IPS-18c (cell line): Measurements from ENCODE around the gene SRPRB.

Source experiments
- H3K4me3 ChIP-seq: 2 replicates; pipeline ENCODE4 v1.7.0; 2013; ENCODE audit warnings: low read depth, mild to moderate bottlenecking, low read length, moderate library complexity; ENCODE audit not compliant: insufficient read depth
- H3K9me3 ChIP-seq: one replicate; pipeline ENCODE4 v1.6.1; 2013; ENCODE audit warnings: mild to moderate bottlenecking, low read length, moderate library complexity; ENCODE audit not compliant: control insufficient read depth, insufficient read depth

Gene SRPRB

GRCh38 chr3:133869586-133869985, 64.0 kb downstream of the SRPRB start:
- no peaks in the 10 kb centered on the region for H3K9me3 ChIP-seq
- no peak overlapping the region for H3K4me3 ChIP-seq

GRCh38 chr3:133870822-133871221, 65.2 kb downstream of the SRPRB start:
- Histone ChIP-seq H3K9me3 (no peaks in the 10 kb centered on the region), H3K4me3 (no peak overlapping the region)
